Loucy (cell line): ENCODE data around the gene LMF2.

Source experiments
- EZH2phosphoT487 ChIP-seq: fragments of 200-600 bp; IDR thresholded peaks from 2 replicates; pipeline ENCODE4 v1.6.1; 2018; ENCODE audit warnings: antibody characterized with exemption, mild to moderate bottlenecking, moderate library complexity, borderline replicate concordance
- TF ChIP-seq, protein P1 (sequence below): fragments of 200-600 bp; sonication (generic); conservative IDR thresholded peaks from 2 replicates; pipeline ENCODE4 v1.5.1; 2014; ENCODE audit warnings: mild to moderate bottlenecking, antibody characterized with exemption, low read length

DNA sequence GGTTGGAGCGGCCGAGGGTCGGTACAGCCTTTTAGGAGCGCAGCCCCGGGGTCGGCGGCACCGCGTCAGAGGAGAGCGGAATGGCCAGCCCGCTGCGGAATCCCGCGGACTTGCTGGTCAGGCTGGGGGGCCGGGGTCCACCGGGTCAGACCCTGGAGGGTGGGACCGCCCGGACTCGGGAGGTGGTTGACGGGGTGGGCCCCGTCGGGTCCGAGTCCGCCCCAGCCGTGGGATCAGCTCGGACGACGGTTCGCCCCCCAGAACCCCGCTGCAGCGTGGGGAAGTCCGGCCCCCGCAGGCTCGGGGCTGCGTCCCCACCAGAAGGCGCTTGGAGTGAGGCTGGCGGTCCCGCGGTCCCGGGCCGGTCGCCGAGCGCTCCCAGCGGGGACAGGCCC is 26.5 kb downstream of the LMF2 start:
- TF ChIP-seq, protein P1, sequence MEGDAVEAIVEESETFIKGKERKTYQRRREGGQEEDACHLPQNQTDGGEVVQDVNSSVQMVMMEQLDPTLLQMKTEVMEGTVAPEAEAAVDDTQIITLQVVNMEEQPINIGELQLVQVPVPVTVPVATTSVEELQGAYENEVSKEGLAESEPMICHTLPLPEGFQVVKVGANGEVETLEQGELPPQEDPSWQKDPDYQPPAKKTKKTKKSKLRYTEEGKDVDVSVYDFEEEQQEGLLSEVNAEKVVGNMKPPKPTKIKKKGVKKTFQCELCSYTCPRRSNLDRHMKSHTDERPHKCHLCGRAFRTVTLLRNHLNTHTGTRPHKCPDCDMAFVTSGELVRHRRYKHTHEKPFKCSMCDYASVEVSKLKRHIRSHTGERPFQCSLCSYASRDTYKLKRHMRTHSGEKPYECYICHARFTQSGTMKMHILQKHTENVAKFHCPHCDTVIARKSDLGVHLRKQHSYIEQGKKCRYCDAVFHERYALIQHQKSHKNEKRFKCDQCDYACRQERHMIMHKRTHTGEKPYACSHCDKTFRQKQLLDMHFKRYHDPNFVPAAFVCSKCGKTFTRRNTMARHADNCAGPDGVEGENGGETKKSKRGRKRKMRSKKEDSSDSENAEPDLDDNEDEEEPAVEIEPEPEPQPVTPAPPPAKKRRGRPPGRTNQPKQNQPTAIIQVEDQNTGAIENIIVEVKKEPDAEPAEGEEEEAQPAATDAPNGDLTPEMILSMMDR, result no peak
- no peak for TF ChIP-seq EZH2phosphoT487
